ENCODE data around the gene FRMD4B.

- no peak for TF ChIP-seq CTCF (conservative IDR thresholded peaks at IDR 0.05 in 1 of 2, IDR thresholded peaks at IDR 0.05 in 1 of 2; ENCODE audit: extremely low read depth in 1 of 2, insufficient read depth in 1 of 2, low read depth in 1 of 2, low read length in 2 of 2)
- no peak for TF ChIP-seq EZH2 (IDR thresholded peaks at IDR 0.05; ENCODE audit: borderline replicate concordance, low read length)
Observed at GRCh38 chr3:69219101-69219708, 166.7 kb downstream of the FRMD4B start.
